SK-N-SH (cell line): ENCODE measurements around the gene ZNF358.

Experiments used
- EP300 ChIP-seq, 2 experiments: IDR thresholded peaks; 2 replicates each; pipeline versions ENCODE4 v1.4.0 to v1.6.1; 2012; ENCODE audit warnings: borderline replicate concordance in 1 of 2, low read depth in 1 of 2, low read length in 1 of 2
- FOXM1 ChIP-seq: IDR thresholded peaks from 2 replicates; pipeline ENCODE4 v1.4.0; 2012; ENCODE audit warnings: low read depth, mild to moderate bottlenecking
- TF ChIP-seq, protein P1 (sequence below): fragments of 150-350 bp; IDR thresholded peaks from 2 replicates; pipeline ENCODE4 v1.6.1; 2017; ENCODE audit warnings: antibody characterized with exemption, low read length, low read depth, borderline replicate concordance
- TF ChIP-seq, protein P2 (sequence below): IDR thresholded peaks from 2 replicates; pipeline ENCODE4 v1.4.0; 2012; ENCODE audit warnings: low read depth, borderline replicate concordance

DNA sequence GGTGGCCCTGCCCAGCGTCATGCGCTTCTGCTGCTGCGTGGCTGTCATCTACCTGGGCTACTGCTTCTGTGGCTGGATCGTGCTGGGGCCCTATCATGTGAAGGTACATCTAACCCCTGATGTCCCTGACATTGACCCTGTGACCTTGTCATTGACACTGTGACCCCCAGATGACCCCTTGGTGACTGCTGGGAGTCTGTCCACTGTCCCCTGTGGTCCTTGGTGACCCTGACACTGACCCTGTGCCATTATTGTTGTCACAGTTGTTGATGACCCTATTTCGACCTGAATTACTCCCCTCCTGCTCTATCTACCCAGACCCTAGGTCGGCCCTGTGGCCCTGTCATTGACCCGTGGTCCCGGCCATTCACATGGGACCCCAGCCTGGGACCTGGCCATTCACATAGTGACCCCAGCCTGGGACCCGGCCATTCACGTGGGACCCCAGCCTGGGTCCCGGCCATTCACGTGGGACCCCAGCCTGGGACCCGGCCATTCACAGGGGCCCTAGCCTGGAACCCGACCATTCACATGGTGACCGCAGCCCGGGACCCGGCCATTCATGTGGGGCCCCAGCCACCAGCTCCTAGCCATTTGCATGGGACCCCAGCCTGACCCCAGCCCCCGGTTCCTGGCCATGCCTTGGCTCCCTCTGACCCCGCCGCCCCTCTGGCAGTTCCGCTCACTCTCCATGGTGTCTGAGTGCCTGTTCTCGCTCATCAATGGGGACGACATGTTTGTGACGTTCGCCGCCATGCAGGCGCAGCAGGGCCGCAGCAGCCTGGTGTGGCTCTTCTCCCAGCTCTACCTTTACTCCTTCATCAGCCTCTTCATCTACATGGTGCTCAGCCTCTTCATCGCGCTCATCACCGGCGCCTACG lies 13.9 kb downstream of the ZNF358 start:
- TF ChIP-seq EP300 (IDR thresholded peaks at IDR 0.05; ENCODE audit: borderline replicate concordance in 1 of 2, low read depth in 1 of 2, low read length in 1 of 2) = no peak
- TF ChIP-seq, protein P1, sequence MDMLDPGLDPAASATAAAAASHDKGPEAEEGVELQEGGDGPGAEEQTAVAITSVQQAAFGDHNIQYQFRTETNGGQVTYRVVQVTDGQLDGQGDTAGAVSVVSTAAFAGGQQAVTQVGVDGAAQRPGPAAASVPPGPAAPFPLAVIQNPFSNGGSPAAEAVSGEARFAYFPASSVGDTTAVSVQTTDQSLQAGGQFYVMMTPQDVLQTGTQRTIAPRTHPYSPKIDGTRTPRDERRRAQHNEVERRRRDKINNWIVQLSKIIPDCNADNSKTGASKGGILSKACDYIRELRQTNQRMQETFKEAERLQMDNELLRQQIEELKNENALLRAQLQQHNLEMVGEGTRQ = no peak
- no peak for TF ChIP-seq FOXM1
- TF ChIP-seq, protein P2, sequence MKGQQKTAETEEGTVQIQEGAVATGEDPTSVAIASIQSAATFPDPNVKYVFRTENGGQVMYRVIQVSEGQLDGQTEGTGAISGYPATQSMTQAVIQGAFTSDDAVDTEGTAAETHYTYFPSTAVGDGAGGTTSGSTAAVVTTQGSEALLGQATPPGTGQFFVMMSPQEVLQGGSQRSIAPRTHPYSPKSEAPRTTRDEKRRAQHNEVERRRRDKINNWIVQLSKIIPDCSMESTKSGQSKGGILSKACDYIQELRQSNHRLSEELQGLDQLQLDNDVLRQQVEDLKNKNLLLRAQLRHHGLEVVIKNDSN = no peak
